Adipocyte (in vitro differentiated cells): ENCODE measurements around the gene ARHGEF38.
A peak's percentile ranks its signal among the peaks of the same experiment; 100 is the strongest.

Experiments
- DNase-seq: peaks from one replicate; pipeline ENCODE4 v3.0.0-alpha.2; 2015; ENCODE audit warnings: low read depth
- H3K27me3 ChIP-seq: replicated peaks from 2 replicates; pipeline ENCODE4 v1.7.0; 2013; ENCODE audit warnings: mild to moderate bottlenecking, low read length, moderate library complexity; ENCODE audit not compliant: control insufficient read depth, insufficient read depth
- H3K36me3 ChIP-seq: 2 replicates; pipeline ENCODE4 v1.7.0; 2013; ENCODE audit warnings: low read length, mild to moderate bottlenecking, moderate library complexity; ENCODE audit not compliant: control insufficient read depth, insufficient read depth, severe bottlenecking
- H3K4me1 ChIP-seq: 2 replicates; pipeline ENCODE4 v1.7.0; 2013; ENCODE audit warnings: mild to moderate bottlenecking, low read length, moderate library complexity; ENCODE audit not compliant: control insufficient read depth, insufficient read depth
- H3K4me3 ChIP-seq: 2 replicates; pipeline ENCODE4 v1.7.0; 2013; ENCODE audit warnings: mild to moderate bottlenecking, low read length, moderate library complexity
- H3K9ac ChIP-seq: 2 replicates; pipeline ENCODE4 v1.7.0; 2013; ENCODE audit warnings: mild to moderate bottlenecking, low read length, moderate library complexity
- H3K9me3 ChIP-seq: 2 replicates; pipeline ENCODE4 v1.7.0; 2013; ENCODE audit warnings: mild to moderate bottlenecking, low read length, moderate library complexity; ENCODE audit not compliant: control insufficient read depth

ARHGEF38 gene, protein sequence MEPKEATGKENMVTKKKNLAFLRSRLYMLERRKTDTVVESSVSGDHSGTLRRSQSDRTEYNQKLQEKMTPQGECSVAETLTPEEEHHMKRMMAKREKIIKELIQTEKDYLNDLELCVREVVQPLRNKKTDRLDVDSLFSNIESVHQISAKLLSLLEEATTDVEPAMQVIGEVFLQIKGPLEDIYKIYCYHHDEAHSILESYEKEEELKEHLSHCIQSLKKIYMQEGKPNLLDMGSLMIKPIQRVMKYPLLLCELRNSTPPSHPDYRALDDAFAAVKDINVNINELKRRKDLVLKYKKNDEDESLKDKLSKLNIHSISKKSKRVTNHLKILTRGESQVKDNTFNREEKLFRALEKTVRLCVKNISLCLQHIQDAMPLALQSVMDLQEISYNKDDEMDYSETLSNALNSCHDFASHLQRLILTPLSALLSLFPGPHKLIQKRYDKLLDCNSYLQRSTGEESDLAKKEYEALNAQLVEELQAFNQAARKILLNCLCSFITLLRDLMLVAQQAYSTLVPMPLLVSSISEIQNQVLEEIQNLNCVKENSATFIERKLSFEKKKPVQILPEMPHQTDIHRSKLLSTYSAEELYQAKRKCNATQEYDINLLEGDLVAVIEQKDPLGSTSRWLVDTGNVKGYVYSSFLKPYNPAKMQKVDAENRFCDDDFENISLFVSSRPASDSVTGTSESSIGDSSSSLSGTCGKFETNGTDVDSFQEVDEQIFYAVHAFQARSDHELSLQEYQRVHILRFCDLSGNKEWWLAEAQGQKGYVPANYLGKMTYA

DNA sequence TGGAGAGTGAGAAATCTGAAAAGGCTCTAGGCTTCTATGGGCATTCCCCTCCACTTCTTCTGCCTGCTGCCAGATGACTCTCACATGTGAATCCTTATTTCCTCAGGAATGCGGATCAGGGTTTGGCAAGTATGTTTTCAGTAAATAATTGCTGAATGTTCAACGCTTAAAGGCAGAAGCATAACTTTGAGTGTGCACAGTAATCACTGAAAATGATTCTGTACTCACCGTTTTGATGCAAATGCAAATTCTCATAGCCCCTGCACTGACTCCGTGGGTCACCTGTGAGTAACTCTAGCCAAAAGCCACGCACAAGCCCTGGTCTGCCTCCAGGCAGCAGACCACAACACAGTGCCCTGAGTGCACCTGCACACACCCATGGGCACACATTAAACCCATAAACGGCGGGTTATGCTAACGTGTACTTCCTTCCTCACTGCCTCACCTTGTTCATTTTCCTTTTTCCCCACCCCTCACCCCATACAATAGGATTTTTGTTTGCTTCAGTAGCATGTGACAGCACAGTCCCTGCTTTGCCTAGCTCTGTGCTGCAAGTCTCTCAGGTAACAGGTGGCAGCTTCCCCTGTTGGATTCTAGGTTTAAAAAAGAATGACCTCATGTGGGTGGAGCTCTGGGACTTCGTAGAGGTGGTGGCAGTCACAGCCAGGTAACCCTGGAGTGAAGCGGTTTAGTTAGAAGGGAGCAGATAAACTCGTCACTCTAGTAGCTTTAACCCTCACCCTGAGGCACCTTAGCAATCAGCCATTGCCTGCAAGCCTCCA is at the start of gene ARHGEF38:
ARHGEF38 (plus strand) TSS at position 656 of the 782 bp plus-strand sequence. CDS start 146 bp downstream, outside the sequence.
- peak; percentile 41 for DNase-seq
- Histone ChIP-seq H3K9me3 (no peaks in the 10 kb centered on the region), H3K27me3 (no peaks in the 10 kb centered on the region), H3K4me3 (no peak within 1 kb of the TSS), H3K4me1 (peaks cover 16% of the 10 kb centered on the region), H3K36me3 (no peaks in the 10 kb centered on the region), H3K9ac (no peak within 1 kb of the TSS)

DNA sequence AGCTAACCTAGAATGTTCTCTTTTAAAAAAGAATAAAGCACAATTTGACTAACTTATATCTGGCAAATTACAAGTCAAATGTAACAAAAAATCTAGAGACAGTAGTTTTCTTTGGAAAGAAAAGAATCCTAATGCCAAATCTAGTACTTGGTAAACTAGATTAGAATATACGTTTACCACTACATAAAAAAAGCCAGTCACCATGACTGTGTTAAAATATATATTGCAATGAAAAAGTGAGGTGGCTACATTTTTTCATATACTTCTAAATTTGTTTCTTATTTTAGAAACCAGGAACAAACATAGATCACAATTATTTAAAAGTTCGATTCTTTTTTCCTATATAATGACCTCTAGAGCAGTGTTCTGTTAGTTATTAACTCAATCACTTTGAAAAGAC is 48.9 kb upstream of the ARHGEF38 start:
- H3K27me3 ChIP-seq: no peaks in the 10 kb centered on the region
- H3K4me1 ChIP-seq: peaks cover 5% of the 10 kb centered on the region
- no peak overlapping the region for H3K9ac ChIP-seq
- no peak for DNase-seq
- no peak overlapping the region for H3K4me3 ChIP-seq
- H3K9me3 ChIP-seq: no peaks in the 10 kb centered on the region
- no peaks in the 10 kb centered on the region for H3K36me3 ChIP-seq

DNA sequence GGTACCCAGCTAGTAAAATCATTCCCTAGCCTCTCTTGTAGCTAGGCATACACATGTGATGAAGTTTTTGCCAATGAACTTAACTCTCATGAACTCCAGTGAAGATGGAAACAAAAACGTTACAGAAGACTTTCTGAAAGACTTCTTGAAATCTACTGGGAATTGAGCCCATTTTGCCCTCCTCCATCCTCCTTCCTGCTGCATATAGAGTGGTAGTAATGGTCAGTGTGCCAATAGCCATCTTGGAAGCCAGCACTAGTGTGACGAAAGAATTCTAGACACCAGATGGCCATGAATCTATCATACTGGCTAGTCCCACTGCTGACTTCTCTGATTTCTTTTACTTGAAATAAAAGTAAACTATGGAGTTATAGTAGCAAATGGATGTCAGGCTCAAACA is 47.7 kb upstream of the ARHGEF38 start:
- Histone ChIP-seq H3K36me3 (no peaks in the 10 kb centered on the region), H3K4me1 (peaks cover 5% of the 10 kb centered on the region), H3K9me3 (no peaks in the 10 kb centered on the region), H3K4me3 (no peak overlapping the region), H3K9ac (no peak overlapping the region), H3K27me3 (no peaks in the 10 kb centered on the region)
- no peak for DNase-seq

DNA sequence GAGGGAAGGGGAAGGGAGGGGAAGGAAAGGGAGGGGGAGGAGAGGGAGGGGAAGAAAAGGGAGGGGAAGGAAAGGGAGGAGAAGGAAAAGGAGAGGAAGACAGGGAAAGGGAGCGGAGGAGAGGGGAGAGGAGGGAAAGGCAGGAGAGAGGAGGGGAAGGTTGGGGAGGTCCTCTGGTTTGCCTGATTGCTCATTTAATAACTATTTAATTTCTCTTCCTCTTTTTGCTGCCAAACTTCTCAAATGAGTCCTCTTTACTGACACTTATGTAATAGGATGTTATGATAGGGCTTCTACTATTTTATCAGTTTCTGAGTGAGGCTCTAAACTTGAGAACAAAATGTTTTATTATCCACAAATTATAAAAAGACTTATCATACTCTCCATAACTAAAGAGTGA is 43.1 kb upstream of the ARHGEF38 start:
- no peaks in the 10 kb centered on the region for H3K9me3 ChIP-seq
- H3K27me3 ChIP-seq: no peaks in the 10 kb centered on the region
- no peak for DNase-seq
- H3K36me3 ChIP-seq: no peaks in the 10 kb centered on the region
- no peak overlapping the region for H3K4me3 ChIP-seq
- H3K4me1 ChIP-seq: peaks cover 5% of the 10 kb centered on the region
- H3K9ac ChIP-seq: no peak overlapping the region

DNA sequence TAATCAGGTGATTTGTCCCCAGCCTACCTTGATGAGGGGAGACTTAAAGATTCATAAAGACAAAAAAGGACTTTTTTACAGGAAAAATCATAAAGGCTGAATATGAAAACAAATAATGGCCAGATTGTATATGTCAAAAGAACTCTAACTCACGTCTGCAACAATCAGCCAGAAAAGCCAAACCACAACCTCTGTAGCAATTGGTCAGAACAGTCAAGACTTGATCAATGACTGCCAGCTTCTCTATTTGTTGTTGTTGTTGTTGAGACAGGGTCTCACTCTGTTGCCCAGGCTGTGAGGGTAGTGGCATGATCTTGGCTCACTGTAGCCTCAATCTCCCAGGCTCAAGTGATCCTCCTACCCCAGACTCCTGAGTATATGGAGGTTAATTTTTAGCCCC is 42.7 kb upstream of the ARHGEF38 start:
- H3K4me3 ChIP-seq: no peak overlapping the region
- DNase-seq: no peak
- peaks cover 3% of the 10 kb centered on the region for H3K4me1 ChIP-seq
- H3K27me3 ChIP-seq: no peaks in the 10 kb centered on the region
- no peaks in the 10 kb centered on the region for H3K36me3 ChIP-seq
- H3K9me3 ChIP-seq: peaks cover 1% of the 10 kb centered on the region
- H3K9ac ChIP-seq: no peak overlapping the region

DNA sequence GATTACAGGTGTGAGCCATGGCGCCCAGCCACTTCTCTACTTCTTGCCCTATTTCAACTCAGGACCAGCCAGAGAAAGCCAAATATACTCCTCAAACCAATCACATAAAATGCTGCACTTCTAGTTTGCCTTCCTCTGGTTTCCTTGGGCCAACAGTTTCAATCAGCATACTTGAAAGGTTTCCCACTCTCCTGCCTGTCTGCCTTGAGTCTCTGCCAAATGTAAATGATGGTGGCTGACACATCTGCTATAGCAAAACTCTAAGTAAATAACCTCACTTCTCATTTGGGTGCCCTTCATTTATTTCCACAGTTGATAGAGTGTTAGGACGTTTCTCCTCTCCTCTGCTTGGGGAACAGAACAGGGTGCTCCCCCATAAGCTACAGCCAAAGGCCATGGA is 42.2 kb upstream of the ARHGEF38 start:
- H3K4me1 ChIP-seq: no peaks in the 10 kb centered on the region
- no peak overlapping the region for H3K9ac ChIP-seq
- no peak overlapping the region for H3K4me3 ChIP-seq
- DNase-seq: no peak
- H3K27me3 ChIP-seq: no peaks in the 10 kb centered on the region
- peaks cover 6% of the 10 kb centered on the region for H3K9me3 ChIP-seq
- no peaks in the 10 kb centered on the region for H3K36me3 ChIP-seq

DNA sequence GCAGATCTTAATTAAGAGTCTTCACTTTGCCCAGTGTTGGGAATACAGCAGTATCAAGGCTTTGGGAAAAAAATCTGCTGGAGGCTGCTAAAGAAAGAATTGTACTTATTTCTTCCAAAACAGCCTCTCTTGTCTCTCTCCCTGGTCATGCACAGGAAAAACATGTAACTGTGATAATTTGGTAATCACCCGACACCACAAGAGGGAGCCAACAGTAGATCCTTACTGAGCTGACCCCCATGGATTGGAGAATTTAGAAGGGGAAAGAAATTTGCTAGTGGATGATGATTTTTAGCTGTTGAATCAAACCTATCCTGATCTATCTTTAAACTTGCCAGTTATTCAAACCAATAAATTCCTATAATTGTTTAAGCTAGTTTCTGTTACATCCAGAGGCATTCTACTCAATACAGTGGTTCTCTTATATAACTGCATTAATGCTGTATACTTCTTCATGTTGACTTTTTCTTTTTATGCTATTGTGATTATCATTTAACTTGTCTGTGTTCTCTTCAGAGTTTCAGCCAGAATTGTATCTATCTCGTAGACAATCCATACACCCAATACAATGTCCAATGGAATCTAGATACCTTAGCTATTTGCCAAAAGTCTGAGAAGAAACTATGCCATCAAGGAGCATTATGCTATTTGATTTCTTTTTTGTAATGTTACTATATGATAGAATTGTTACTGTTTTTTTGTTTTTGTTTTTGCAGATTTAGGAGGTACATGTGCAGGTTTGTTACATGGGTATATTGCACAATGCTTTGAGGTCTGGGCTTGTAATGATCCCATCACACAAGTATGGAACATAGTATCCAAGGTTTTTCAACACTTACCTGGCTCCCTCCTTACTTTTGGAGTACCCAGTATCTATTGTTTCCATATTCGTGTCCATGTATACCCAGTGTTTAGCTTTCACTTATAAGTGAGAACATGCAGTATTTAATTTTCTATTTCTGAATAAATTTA is 31.3 kb upstream of the ARHGEF38 start:
- Histone ChIP-seq H3K36me3 (no peaks in the 10 kb centered on the region), H3K4me1 (no peaks in the 10 kb centered on the region), H3K9me3 (no peaks in the 10 kb centered on the region), H3K4me3 (no peak overlapping the region), H3K9ac (no peak overlapping the region), H3K27me3 (no peaks in the 10 kb centered on the region)
- DNase-seq: peak; percentile 61

DNA sequence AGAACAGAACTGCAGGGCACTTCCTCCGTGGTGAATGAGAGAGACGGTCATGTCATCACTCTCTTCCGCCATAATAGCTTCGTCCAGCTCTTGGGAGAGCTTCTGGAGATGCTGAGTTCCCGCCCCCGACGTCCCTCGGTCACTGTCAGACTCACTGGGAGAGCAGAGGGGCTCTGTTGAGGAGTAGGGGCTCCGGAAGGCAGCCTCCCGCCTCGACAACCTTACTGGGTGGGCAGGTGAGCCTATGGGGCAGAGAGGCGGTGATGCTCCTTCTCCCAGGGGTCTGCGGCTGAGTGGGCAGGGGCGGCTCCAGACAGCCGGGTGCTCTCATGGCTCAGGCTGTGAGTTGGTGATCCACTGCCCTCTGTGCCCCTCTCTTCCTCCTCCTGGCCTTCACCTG is 25.8 kb upstream of the ARHGEF38 start:
- Histone ChIP-seq H3K9me3 (no peaks in the 10 kb centered on the region), H3K36me3 (no peaks in the 10 kb centered on the region), H3K9ac (no peak overlapping the region), H3K4me1 (no peaks in the 10 kb centered on the region), H3K27me3 (no peaks in the 10 kb centered on the region), H3K4me3 (no peak overlapping the region)
- no peak for DNase-seq

DNA sequence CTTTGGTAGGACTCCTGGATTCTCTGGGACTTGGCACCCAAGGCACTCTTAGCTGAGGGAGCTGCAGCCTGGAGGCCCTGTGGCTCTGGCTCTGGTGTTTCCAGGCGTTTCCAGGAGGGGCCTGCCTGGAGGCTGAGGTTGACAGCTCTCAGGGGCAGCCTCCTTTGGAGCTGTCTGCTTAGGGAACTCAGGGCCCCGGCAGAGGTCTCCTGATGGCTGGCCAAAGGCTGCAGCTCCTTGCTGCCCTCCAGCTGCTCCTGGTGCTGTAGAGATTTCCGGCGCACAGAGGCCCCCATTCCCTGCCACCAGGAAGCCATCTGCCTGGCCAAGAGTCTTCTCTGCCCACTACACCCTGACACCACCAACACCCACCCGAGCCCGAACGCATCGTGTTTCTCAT is 25.3 kb upstream of the ARHGEF38 start:
- no peaks in the 10 kb centered on the region for H3K27me3 ChIP-seq
- H3K36me3 ChIP-seq: no peaks in the 10 kb centered on the region
- H3K9ac ChIP-seq: no peak overlapping the region
- no peak overlapping the region for H3K4me3 ChIP-seq
- H3K9me3 ChIP-seq: no peaks in the 10 kb centered on the region
- no peaks in the 10 kb centered on the region for H3K4me1 ChIP-seq
- DNase-seq: no peak

DNA sequence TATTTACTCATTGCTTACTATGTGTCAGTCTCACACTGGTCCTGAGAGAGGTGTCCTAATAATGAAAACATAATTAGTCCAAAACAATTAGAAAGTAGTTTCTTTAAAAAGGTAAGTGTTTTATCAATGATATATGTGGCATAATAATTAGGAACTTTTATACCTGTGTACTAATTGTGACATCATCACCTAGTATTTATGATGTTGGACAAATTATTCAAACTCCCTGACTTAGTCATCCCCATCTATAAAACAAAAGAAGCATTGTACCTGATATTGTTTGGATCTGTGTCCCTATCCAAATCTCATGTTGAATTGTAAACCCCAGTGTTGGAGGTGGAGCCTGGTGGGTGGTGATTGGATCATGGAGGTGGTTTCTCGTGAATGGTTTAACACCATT is 15.8 kb upstream of the ARHGEF38 start:
- H3K36me3 ChIP-seq: no peaks in the 10 kb centered on the region
- no peak overlapping the region for H3K9ac ChIP-seq
- H3K4me3 ChIP-seq: no peak overlapping the region
- H3K27me3 ChIP-seq: no peaks in the 10 kb centered on the region
- DNase-seq: no peak
- no peaks in the 10 kb centered on the region for H3K4me1 ChIP-seq
- H3K9me3 ChIP-seq: peaks cover 6% of the 10 kb centered on the region
